K562 (cell line): ENCODE data around the gene CYBRD1. TPM values are rescaled to one million over a fixed set of nuclear protein-coding genes. Genes with fewer than 3 reads are reported as not detected.
A peak's percentile ranks its signal among the peaks of the same experiment; 100 is the strongest.

Experiments
- ATAC-seq: fragments of 200-7000 bp; cut with Tn5 transposase; 3 replicates; pipeline ENCODE4 v1.9.1; 2020; ENCODE audit warnings: moderate library complexity
- BruUV-seq: library from RNA; stranded (reverse); fragments of 400-500 nt; replicated peaks from 2 replicates; lab custom pipeline; 2021; lab: Mats Ljungman, UMichigan
- CTCF ChIA-PET: fragments of 300-600 bp; formaldehyde crosslinking; extraction: SDS; loops from one replicate; lab custom pipeline; 2021; ENCODE audit warnings: low intra/inter-chr PET ratio; lab: Yijun Ruan, JAX
- POLR2A ChIA-PET: fragments of 300-600, 350-650 bp; sonication (Branson Sonifier 250); formaldehyde crosslinking; extraction: SDS; loops from one replicate; lab custom pipeline; 2021; ENCODE audit warnings: antibody characterized with exemption, inconsistent platforms; lab: Yijun Ruan, JAX
- DNase-seq, 4 experiments: peaks; one replicate each; pipeline versions ENCODE4 v3.0.0 to v3.0.0-alpha.2; 2011 to 2018; ENCODE audit warnings: low spot score in 3 of 4, mixed read lengths in 3 of 4; ENCODE audit errors: extremely low read depth in 1 of 4
- FAIRE-seq: peaks from 2 replicates; lab custom pipeline; 2011; peaks lifted over from hg19 to GRCh38; lab: Jason Lieb, UNC
- H2AFZ ChIP-seq: 2 replicates; pipeline ENCODE4 v1.6.0; 2011; ENCODE audit warnings: low read depth, low read length, control low read depth, inconsistent platforms
- H3K27ac ChIP-seq: fragments of 200-600 bp; 3 replicates; pipeline ENCODE4 v1.8.0; 2011; ENCODE audit warnings: low read depth, mild to moderate bottlenecking, control low read depth, inconsistent platforms, low read length, moderate library complexity, mixed read lengths; ENCODE audit errors: extremely low read depth
- H3K27me3 ChIP-seq, 2 experiments: fragments of 300-600 bp in 1 of 2; 2 replicates in 1 of 2; 3 replicates in 1 of 2; pipeline versions ENCODE4 v1.6.0 to v1.8.0; 2011; ENCODE audit warnings: inconsistent platforms in 2 of 2, low read length in 2 of 2, mild to moderate bottlenecking in 1 of 2, mixed read lengths in 1 of 2, moderate library complexity in 1 of 2; ENCODE audit not compliant: control insufficient read depth in 2 of 2, insufficient read depth in 2 of 2
- H3K36me3 ChIP-seq: fragments of 300-600 bp; 3 replicates; pipeline ENCODE4 v1.8.0; 2011; ENCODE audit warnings: mild to moderate bottlenecking, low read length, inconsistent platforms; ENCODE audit not compliant: control insufficient read depth, insufficient read depth
- H3K4me1 ChIP-seq, 2 experiments: fragments of 200-600 bp in 1 of 2; replicated peaks in 1 of 2; 2 replicates in 1 of 2; 3 replicates in 1 of 2; pipeline versions ENCODE4 v1.5.1 to v1.8.0; 2011; ENCODE audit warnings: inconsistent platforms in 2 of 2, low read length in 2 of 2, mild to moderate bottlenecking in 1 of 2, mixed read lengths in 1 of 2, moderate library complexity in 1 of 2; ENCODE audit not compliant: control insufficient read depth in 2 of 2, insufficient read depth in 2 of 2
- H3K4me2 ChIP-seq: 2 replicates; pipeline ENCODE4 v1.6.1; 2011; ENCODE audit warnings: low read length, control low read depth, inconsistent platforms, mixed read lengths; ENCODE audit not compliant: insufficient read depth
- H3K4me3 ChIP-seq: fragments of 200-600 bp; sonication (generic), shearing (Covaris generic); 2 replicates; pipeline ENCODE4 v1.5.1; 2016; ENCODE audit warnings: control low read depth, inconsistent platforms
- H3K79me2 ChIP-seq: fragments of 200-600 bp; 3 replicates; pipeline ENCODE4 v1.8.0; 2011; ENCODE audit warnings: low read length, inconsistent platforms; ENCODE audit not compliant: control insufficient read depth, insufficient read depth
- H3K9ac ChIP-seq, 2 experiments: 2 replicates each; pipeline versions ENCODE4 v1.6.0 to v1.6.1; 2011; ENCODE audit warnings: low read depth in 2 of 2, low read length in 2 of 2, control low read depth in 1 of 2, inconsistent platforms in 1 of 2, mild to moderate bottlenecking in 1 of 2, mixed read lengths in 1 of 2; ENCODE audit not compliant: insufficient read depth in 1 of 2
- H3K9me1 ChIP-seq: one replicate; pipeline ENCODE4 v1.6.0; 2011; ENCODE audit warnings: inconsistent platforms, mild to moderate bottlenecking, low read length, moderate library complexity; ENCODE audit not compliant: control insufficient read depth, insufficient read depth
- H3K9me3 ChIP-seq: replicated peaks from 2 replicates; pipeline ENCODE4 v1.5.1; 2011; ENCODE audit warnings: low read depth, low read length, inconsistent platforms; ENCODE audit not compliant: control insufficient read depth, insufficient read depth
- H4K20me1 ChIP-seq: replicated peaks from 2 replicates; pipeline ENCODE4 v1.6.1; 2011; ENCODE audit warnings: low read length, inconsistent platforms, mixed read lengths; ENCODE audit not compliant: control insufficient read depth, insufficient read depth
- BCOR ChIP-seq: fragments of 450-650 bp; IDR thresholded peaks from 2 replicates; pipeline ENCODE4 v1.6.1; 2016
- CTCF ChIP-seq, 3 experiments: IDR thresholded peaks in 2 of 3; conservative IDR thresholded peaks in 1 of 3; 2 replicates each; pipeline ENCODE4 v1.5.1; 2011 to 2012; ENCODE audit warnings: low read length in 3 of 3, mild to moderate bottlenecking in 3 of 3, control low read depth in 2 of 3, improper control_type of control experiment in 1 of 3, inconsistent platforms in 1 of 3, low read depth in 1 of 3, mixed read lengths in 1 of 3, moderate library complexity in 1 of 3; ENCODE audit not compliant: insufficient read depth in 2 of 3
- MAFF ChIP-seq: IDR thresholded peaks from 2 replicates; pipeline ENCODE4 v1.6.1; 2012; ENCODE audit warnings: low read length, improper control_type of control experiment
- MAFG ChIP-seq: fragments of 450-650 bp; conservative IDR thresholded peaks from 2 replicates; pipeline ENCODE4 v1.6.1; 2016; ENCODE audit warnings: missing genetic modification characterization, missing compliant biosample characterization
- PHF8 ChIP-seq: fragments of 200-600 bp; sonication (generic); IDR thresholded peaks from 2 replicates; pipeline ENCODE4 v1.6.1; 2012; ENCODE audit warnings: mixed run types, mild to moderate bottlenecking, inconsistent platforms, low read length, moderate library complexity, borderline replicate concordance
- RAD21 ChIP-seq, 2 experiments: fragments of 250-450 bp in 1 of 2; fragments of 450-650 bp in 1 of 2; sonication (Bioruptor Pico) in 1 of 2; formaldehyde crosslinking in 1 of 2; IDR thresholded peaks in 1 of 2; conservative IDR thresholded peaks in 1 of 2; 2 replicates each; pipeline versions ENCODE4 v1.4.0 to v1.8.0; 2020 to 2022; ENCODE audit warnings: mild to moderate bottlenecking in 2 of 2, moderate library complexity in 1 of 2
- RBM14 ChIP-seq: fragments of 200-400 bp; formaldehyde crosslinking; IDR thresholded peaks from 2 replicates; pipeline ENCODE4 v1.6.1; 2018; ENCODE audit warnings: low read depth, mild to moderate bottlenecking, low read length, moderate library complexity, borderline replicate concordance; ENCODE audit not compliant: insufficient read depth
- SMC3 ChIP-seq: conservative IDR thresholded peaks from 2 replicates; pipeline ENCODE4 v1.6.1; 2011; ENCODE audit warnings: low read depth, low read length, improper control_type of control experiment; ENCODE audit not compliant: insufficient read depth
- ZNF75A ChIP-seq: fragments of 450-650 bp; formaldehyde crosslinking; IDR thresholded peaks from 2 replicates; pipeline ENCODE4 v1.4.0; 2020; ENCODE audit warnings: mild to moderate bottlenecking
- WGBS: fragments of 100-300 bp; shearing (Covaris generic); methylation state at CpG from one replicate; pipeline ENCODE4 v1.1.6; 2016; ENCODE audit warnings: low coverage, mixed read lengths; ENCODE audit not compliant: insufficient coverage; ENCODE audit errors: missing lambda C conversion rate; 5-methylcytosine and 5-hydroxymethylcytosine counted together
- in situ Hi-C: fragments of 300-500 bp; cut with MboI; formaldehyde crosslinking; loops from 4 replicates; pipeline ENCODE4 v1.15.0; 2018; ENCODE audit warnings: inconsistent platforms, mixed read lengths
- intact Hi-C: fragments of 100-400 bp; cut with micrococcal nuclease; formaldehyde crosslinking; loops from 2 replicates; pipeline ENCODE4 v1.14.2; 2022
- polyA plus RNA-seq, 8 experiments: library from polyadenylated mRNA; depleted of rRNA in 4 of 8; stranded (reverse) in 5 of 8; unstranded in 3 of 8; fragments of >200 nt; fragmentation: Nextera tagmentation in 2 of 8; fragmentation: Illumina TruSeq in 1 of 8; extraction: Ambion mirVana in 2 of 8; extraction: Trizol in 1 of 8; gene quantifications; 2 replicates each; pipeline versions ENCODE4 v1.2.1 to v1.2.3, GENCODE V29; 2011 to 2014; ENCODE audit warnings: inconsistent platforms in 1 of 8, missing spikeins in 1 of 8
- total RNA-seq, 7 experiments: library from RNA; depleted of rRNA in 6 of 7; stranded (reverse); fragments of >200 nt in 6 of 7; fragmentation: Illumina TruSeq in 2 of 7; extraction: Trizol in 2 of 7; gene quantifications; 2 replicates each; pipeline versions ENCODE4 v1.2.1 to v1.2.3, GENCODE V29; 2011 to 2021; ENCODE audit warnings: low replicate concordance in 1 of 7
- TF ChIP-seq, protein P1 (sequence below): IDR thresholded peaks from 2 replicates; pipeline ENCODE4 v1.6.1; 2011; ENCODE audit warnings: borderline replicate concordance, low read depth, mild to moderate bottlenecking, moderate library complexity, low read length; ENCODE audit not compliant: insufficient read depth, poor library complexity, severe bottlenecking
- TF ChIP-seq, protein P2 (sequence below), 2 experiments: fragments of 450-650 bp in 1 of 2; sonication (generic) in 1 of 2; formaldehyde crosslinking in 1 of 2; IDR thresholded peaks in 1 of 2; conservative IDR thresholded peaks in 1 of 2; 2 replicates each; pipeline versions ENCODE4 v1.6.1 to v1.8.1; 2016 to 2023; ENCODE audit warnings: mild to moderate bottlenecking in 2 of 2, moderate library complexity in 2 of 2, inconsistent platforms in 1 of 2, missing genetic modification reagents in 1 of 2
- TF ChIP-seq, protein P3 (sequence below), 2 experiments: fragments of 450-650 bp; conservative IDR thresholded peaks; 2 replicates each; pipeline ENCODE4 v1.6.1; 2017; ENCODE audit warnings: mild to moderate bottlenecking in 2 of 2, moderate library complexity in 2 of 2

Gene CYBRD1
- total and polyA plus RNA-seq, 9 of the 15 experiments (the other 6 are each of a cell fraction or from before 2014, with no cell fraction given), result 9.6 to 22.4 (median 15.6) TPM

DNA sequence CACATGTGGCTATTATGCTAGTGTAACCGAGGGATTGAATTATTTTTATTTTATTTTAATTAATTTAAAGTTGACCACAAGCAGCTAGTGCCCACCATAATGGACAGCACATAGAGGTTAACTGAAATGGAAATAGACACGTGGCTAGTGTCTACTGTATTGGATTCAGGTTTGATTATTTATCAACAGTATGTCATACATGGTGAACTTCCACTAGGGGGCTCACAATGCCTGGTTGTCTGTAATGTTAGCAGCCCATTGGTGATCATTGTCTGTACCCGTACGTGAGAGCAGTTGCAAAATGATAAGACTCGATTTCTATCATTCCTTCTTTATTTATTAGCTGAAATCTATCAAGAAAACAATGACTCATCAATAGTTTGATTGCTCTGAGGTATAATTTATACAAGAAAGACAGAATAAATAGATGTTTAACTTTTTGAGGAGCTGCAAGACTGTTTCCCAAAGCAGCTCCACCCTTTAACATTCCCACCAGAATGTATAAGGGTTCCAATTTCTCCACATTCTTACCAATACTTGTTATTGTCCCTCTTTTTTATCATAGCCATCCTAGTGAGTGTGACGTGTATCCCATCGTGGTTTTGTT is 76.5 kb downstream of the CYBRD1 start:
- ATAC-seq (peak; percentile 99), DNase-seq (peak; percentile 79 to 82 (median 81)), FAIRE-seq (peak; percentile 96)
- no peaks in the 10 kb centered on the region for H3K9me1 ChIP-seq
- CTCF ChIA-PET, result interaction anchor here (0.6 to 0.8 kb wide), 2 partner anchors 505 to 528 kb away, joined by 3 read pairs; no protein-coding TSS in a partner anchor
- H3K4me3 ChIP-seq, result no peak overlapping the region
- H3K4me1 ChIP-seq, result no peaks in the 10 kb centered on the region
- H3K4me2 ChIP-seq, result peak overlapping the region; percentile 21; the same call in 1 of the 2 replicates
- H4K20me1 ChIP-seq, result no peaks in the 10 kb centered on the region
- no peaks in the 10 kb centered on the region for H3K9me3 ChIP-seq
- H3K27me3 ChIP-seq, result peaks cover 15 to 17% of the 10 kb centered on the region in 2 experiments; a peak in 4 of 5 replicates
- no TSS peak for BruUV-seq
- no peaks in the 10 kb centered on the region for H3K79me2 ChIP-seq
- no peak overlapping the region for H3K27ac ChIP-seq
- no peaks in the 10 kb centered on the region for H3K36me3 ChIP-seq
- no peak overlapping the region for H3K9ac ChIP-seq
- POLR2A ChIA-PET, result interaction anchor here (2.5 kb wide), 1 partner anchor 13 kb away, joined by 9 read pairs; no protein-coding TSS in a partner anchor
- 0% methylated on average over 7 of the region's 7 CpGs for WGBS
- in situ Hi-C loops, result loop anchor here (5.0 to 25.0 kb wide), 2 partner anchors 103 to 863 kb away; no protein-coding TSS in a partner anchor
- intact Hi-C loops, result loop anchor here (2.0 to 5.0 kb wide), 5 partner anchors 88 to 528 kb away; partner anchors contain the start of gene DYNC1I2
- peak overlapping the region; percentile 27 for H2AFZ ChIP-seq
- TF ChIP-seq RAD21 (CRISPR knock-in tag; conservative IDR thresholded peaks at IDR 0.05 in 1 of 2, IDR thresholded peaks at IDR 0.05 in 1 of 2), result peak; percentile 70 to 89
- peak; percentile 83 for TF ChIP-seq SMC3
- no peak for TF ChIP-seq ZNF75A (CRISPR knock-in tag)
- peak; percentile 76 to 90 (median 88) for TF ChIP-seq CTCF (IDR thresholded peaks at IDR 0.05 in 2 of 3, conservative IDR thresholded peaks at IDR 0.05 in 1 of 3; ENCODE audit: insufficient read depth in 2 of 3, low read depth in 1 of 3, low read length in 3 of 3)
- TF ChIP-seq, protein P1, sequence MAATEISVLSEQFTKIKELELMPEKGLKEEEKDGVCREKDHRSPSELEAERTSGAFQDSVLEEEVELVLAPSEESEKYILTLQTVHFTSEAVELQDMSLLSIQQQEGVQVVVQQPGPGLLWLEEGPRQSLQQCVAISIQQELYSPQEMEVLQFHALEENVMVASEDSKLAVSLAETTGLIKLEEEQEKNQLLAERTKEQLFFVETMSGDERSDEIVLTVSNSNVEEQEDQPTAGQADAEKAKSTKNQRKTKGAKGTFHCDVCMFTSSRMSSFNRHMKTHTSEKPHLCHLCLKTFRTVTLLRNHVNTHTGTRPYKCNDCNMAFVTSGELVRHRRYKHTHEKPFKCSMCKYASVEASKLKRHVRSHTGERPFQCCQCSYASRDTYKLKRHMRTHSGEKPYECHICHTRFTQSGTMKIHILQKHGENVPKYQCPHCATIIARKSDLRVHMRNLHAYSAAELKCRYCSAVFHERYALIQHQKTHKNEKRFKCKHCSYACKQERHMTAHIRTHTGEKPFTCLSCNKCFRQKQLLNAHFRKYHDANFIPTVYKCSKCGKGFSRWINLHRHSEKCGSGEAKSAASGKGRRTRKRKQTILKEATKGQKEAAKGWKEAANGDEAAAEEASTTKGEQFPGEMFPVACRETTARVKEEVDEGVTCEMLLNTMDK, result peak; percentile 29
- no peak for TF ChIP-seq PHF8
- peak; percentile 78 for TF ChIP-seq MAFG (tag)
- TF ChIP-seq, protein P2, sequence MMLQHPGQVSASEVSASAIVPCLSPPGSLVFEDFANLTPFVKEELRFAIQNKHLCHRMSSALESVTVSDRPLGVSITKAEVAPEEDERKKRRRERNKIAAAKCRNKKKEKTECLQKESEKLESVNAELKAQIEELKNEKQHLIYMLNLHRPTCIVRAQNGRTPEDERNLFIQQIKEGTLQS (IDR thresholded peaks at IDR 0.05), result peak; percentile 57
- TF ChIP-seq, protein P2 (CRISPR knock-in tag; conservative IDR thresholded peaks at IDR 0.05), result no peak
- TF ChIP-seq, protein P3, sequence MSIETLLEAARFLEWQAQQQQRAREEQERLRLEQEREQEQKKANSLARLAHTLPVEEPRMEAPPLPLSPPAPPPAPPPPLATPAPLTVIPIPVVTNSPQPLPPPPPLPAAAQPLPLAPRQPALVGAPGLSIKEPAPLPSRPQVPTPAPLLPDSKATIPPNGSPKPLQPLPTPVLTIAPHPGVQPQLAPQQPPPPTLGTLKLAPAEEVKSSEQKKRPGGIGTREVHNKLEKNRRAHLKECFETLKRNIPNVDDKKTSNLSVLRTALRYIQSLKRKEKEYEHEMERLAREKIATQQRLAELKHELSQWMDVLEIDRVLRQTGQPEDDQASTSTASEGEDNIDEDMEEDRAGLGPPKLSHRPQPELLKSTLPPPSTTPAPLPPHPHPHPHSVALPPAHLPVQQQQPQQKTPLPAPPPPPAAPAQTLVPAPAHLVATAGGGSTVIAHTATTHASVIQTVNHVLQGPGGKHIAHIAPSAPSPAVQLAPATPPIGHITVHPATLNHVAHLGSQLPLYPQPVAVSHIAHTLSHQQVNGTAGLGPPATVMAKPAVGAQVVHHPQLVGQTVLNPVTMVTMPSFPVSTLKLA (conservative IDR thresholded peaks at IDR 0.05), result peak in 1 of 2 experiments; percentile 47; a peak in 1 of 4 replicates
- TF ChIP-seq RBM14, result no peak
- TF ChIP-seq BCOR, result no peak
- TF ChIP-seq MAFF, result peak; percentile 20; the same call in 1 of the 2 replicates
